T-helper 1 cell treated with Interleukin-12 subunit alpha and Interleukin-12 subunit beta and Interleukin-4 antibody, amounts not matched to agents 30 μg/mL and 1 μg/mL, for 36 hours (primary cell): ENCODE measurements around the gene IZUMO2.
"Not testable (repeated sequence)": the region's sequence is repeated elsewhere in the genome, so short reads cannot be mapped to it uniquely, and the experiment has no call there.

ENCODE experiments used
- H3K27ac Mint-ChIP-seq: one replicate; pipeline ENCODE4 v1.8.0; 2021; ENCODE audit warnings: mild to moderate bottlenecking, mixed read lengths
- H3K27me3 Mint-ChIP-seq: one replicate; pipeline ENCODE4 v1.8.0; 2021; ENCODE audit warnings: low read depth, mixed read lengths
- H3K36me3 Mint-ChIP-seq: one replicate; pipeline ENCODE4 v1.8.0; 2021; ENCODE audit warnings: low read depth, mixed read lengths
- H3K4me1 Mint-ChIP-seq: one replicate; pipeline ENCODE4 v1.8.0; 2021; ENCODE audit warnings: low read depth, mixed read lengths
- H3K4me3 Mint-ChIP-seq: one replicate; pipeline ENCODE4 v1.8.0; 2021; ENCODE audit warnings: mild to moderate bottlenecking, moderate library complexity, mixed read lengths
- H3K9me3 Mint-ChIP-seq: one replicate; pipeline ENCODE4 v1.8.0; 2021; ENCODE audit warnings: mixed read lengths

The IZUMO2 gene

DNA sequence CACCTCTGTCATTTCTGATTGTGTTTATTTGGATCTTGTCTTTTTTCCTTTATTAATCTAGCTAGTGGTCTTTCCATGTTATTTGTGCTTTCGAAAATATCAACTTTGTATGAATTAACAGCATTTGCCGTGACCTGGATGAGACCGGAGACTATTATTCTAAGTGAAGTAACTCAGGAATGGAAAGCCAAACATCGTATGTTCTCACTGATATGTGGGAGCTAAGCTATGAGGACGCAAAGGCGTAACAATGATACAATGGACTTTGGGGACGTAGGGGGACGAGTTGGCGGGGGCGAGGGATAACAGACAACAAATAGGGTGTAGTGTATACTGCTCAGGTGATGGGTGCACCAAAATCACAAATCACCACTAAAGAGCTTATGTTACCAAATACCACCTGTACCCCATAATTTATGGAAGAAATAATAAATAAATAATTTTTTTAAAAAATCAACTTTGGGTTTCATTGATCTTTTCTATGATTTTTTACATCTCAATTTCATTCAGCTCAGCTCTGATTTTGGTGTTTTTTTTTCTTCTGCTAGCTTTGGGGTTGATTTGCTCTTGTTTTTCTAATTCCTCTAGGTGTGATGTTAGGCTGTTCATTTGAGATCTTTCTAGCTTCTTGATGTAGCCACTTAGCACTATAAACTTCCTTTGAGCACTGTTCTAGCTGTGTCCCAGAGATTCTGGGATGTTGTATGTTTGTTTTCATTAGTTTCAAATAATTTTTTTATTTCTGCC lies 27.1 kb downstream of the IZUMO2 start:
- not testable (repeated sequence) for H3K36me3 Mint-ChIP-seq, H3K4me1 Mint-ChIP-seq, H3K9me3 Mint-ChIP-seq, H3K27ac Mint-ChIP-seq, H3K27me3 Mint-ChIP-seq, H3K4me3 Mint-ChIP-seq

DNA sequence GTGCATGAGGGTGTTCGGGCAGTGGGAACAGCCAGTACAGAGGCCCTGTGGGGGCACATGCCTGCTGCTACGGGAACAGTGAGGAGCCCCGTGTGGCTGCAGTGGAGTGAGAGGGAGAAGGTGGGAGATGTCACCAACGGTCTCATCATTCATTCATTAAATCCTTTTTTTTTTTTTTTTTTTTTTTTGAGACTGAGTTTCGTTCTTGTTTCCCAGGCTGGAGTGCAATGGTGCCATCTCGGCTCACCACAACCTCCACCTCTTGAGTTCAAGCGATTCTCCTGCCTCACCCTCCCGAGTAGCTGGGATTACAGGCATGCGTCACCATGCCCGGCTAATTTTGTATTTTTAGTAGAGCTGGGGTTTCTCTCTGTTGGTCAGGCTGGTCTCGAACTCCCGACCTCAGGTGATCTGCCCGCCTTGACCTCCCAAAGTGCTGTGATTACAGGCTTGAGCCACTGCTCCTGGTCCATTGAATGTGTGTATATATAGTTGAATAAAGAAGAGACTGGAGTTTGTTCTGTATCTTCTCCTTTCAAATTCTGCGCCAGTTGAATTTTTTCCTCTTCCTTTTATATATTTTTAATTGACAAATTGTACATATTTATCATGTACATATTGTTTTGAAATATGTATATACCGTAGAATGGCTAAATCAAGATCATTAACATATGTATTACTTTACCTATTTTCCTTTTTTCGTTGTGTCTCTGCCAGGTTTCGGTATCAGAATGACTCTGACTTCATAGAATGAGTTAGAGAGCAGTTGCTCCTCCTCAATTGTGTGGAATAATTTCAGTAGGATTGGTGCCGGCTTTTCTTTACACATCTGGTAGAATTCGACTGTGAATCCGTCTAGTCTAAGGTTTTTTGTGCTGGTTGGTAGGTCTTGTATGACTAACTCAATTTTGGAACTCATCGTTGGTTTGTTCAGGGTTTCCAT lies 28.0 kb downstream of the IZUMO2 start:
- H3K27ac Mint-ChIP-seq, H3K4me3 Mint-ChIP-seq, H3K27me3 Mint-ChIP-seq, H3K9me3 Mint-ChIP-seq, H3K4me1 Mint-ChIP-seq, H3K36me3 Mint-ChIP-seq: not testable (repeated sequence)

DNA sequence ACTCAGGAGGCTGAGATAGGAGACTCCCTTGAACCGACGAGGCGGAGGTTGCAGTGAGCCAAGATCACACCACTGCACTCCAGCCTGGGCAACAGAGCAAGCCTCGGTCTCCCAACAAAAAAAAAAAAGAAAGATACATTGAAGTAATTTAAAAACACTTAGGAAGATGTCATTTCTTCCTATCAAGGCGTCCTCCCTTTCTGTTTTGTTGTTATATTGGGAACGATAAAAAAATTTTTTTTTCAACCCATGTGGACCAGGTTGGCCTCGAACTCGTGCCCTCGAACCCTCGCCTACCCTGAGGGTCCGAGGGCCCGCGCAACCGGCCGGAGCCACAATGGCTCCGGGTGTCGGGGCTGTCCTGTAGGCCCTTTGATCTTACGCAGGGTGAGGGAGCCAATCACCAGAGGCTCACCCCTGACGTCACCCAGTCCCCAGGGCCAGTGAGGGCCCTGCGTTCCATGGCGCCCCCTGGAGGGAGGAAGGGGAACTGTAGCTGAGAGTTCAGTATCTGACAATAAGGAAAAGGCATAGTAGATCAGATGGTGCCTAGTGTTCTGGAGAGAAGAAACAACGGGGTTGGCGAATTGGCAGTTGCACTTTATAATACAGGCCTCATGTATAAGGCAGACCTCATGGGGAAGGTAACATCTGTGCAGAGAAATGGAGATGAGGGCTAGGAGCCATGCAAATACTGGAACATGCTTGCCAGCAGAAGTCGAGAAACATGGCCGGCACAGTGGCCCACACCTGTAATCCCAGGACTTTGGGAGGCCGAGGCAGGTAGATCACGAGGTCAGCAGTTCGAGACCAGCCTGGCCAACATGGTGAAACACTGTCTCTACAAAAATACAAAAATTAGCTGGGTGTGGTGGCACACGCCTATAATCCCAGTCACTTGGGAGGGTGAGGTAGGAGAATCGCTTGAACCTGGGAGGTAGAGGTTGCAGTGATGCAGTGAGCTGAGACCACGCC lies 29.3 kb downstream of the IZUMO2 start:
- not testable (repeated sequence) for H3K36me3 Mint-ChIP-seq, H3K4me1 Mint-ChIP-seq, H3K27ac Mint-ChIP-seq, H3K27me3 Mint-ChIP-seq, H3K9me3 Mint-ChIP-seq, H3K4me3 Mint-ChIP-seq

DNA sequence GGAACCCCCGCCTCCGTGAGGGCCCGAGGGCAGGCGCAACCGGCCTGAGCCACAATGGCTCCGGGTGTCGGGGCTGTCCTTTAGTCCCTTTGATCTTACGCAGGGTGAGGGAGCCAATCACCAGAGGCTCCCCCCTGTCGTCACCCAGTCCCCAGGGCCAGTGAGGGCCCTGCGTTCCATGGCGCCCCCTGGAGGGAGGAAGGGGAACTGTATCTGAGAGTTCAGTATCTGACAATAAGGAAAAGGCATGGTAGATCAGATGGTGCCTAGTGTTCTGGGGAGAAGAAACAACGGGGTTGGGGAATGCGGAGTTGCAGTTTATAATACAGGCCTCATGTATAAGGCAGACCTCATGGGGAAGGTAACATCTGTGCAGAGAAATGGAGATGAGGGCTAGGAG lies 59.1 kb downstream of the IZUMO2 start:
- not testable (repeated sequence) for H3K27me3 Mint-ChIP-seq, H3K4me1 Mint-ChIP-seq, H3K27ac Mint-ChIP-seq, H3K36me3 Mint-ChIP-seq, H3K4me3 Mint-ChIP-seq, H3K9me3 Mint-ChIP-seq

DNA sequence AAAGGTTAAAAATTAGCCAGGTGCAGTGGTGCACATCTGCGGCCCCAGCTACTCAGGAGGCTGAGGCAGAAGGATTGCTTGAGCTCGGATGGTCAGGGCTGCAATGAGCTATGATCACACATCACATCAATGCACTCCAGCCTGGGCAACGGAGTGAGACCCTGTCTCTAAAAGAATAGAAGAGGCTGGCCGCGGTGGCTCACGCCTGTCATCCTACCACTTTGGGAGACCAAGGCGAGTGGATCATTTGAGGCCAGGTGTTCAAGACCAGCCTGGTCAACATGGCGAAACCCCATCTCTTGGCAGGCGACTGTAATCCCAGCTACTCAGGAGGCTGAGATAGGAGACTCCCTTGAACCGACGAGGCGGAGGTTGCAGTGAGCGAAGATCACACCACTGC lies 59.7 kb downstream of the IZUMO2 start:
- not testable (repeated sequence) for H3K9me3 Mint-ChIP-seq, H3K27ac Mint-ChIP-seq, H3K36me3 Mint-ChIP-seq, H3K4me1 Mint-ChIP-seq, H3K4me3 Mint-ChIP-seq, H3K27me3 Mint-ChIP-seq
